Mammary epithelial cell (primary cell): ENCODE measurements around the gene RNF148.

Experiments used
- EZH2 ChIP-seq: IDR thresholded peaks from 2 replicates; pipeline ENCODE4 v1.6.1; 2012; ENCODE audit warnings: low read length, inconsistent platforms, borderline replicate concordance
- TF ChIP-seq, protein P1 (sequence below), 2 donors: IDR thresholded peaks in 1 of 2; conservative IDR thresholded peaks in 1 of 2; 2 replicates each; pipeline ENCODE4 v1.5.1; 2011 to 2012; ENCODE audit warnings: inconsistent platforms in 2 of 2, low read length in 2 of 2, mild to moderate bottlenecking in 2 of 2, control low read depth in 1 of 2, low read depth in 1 of 2; ENCODE audit not compliant: insufficient read depth in 1 of 2; ENCODE audit errors: extremely low read depth in 1 of 2

GRCh38 chr7:122748195-122748594 is 45.5 kb upstream of the RNF148 start:
- TF ChIP-seq, protein P1, sequence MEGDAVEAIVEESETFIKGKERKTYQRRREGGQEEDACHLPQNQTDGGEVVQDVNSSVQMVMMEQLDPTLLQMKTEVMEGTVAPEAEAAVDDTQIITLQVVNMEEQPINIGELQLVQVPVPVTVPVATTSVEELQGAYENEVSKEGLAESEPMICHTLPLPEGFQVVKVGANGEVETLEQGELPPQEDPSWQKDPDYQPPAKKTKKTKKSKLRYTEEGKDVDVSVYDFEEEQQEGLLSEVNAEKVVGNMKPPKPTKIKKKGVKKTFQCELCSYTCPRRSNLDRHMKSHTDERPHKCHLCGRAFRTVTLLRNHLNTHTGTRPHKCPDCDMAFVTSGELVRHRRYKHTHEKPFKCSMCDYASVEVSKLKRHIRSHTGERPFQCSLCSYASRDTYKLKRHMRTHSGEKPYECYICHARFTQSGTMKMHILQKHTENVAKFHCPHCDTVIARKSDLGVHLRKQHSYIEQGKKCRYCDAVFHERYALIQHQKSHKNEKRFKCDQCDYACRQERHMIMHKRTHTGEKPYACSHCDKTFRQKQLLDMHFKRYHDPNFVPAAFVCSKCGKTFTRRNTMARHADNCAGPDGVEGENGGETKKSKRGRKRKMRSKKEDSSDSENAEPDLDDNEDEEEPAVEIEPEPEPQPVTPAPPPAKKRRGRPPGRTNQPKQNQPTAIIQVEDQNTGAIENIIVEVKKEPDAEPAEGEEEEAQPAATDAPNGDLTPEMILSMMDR (conservative IDR thresholded peaks at IDR 0.05 in 1 of 2, IDR thresholded peaks at IDR 0.05 in 1 of 2; ENCODE audit: extremely low read depth in 1 of 2, insufficient read depth in 1 of 2, low read depth in 1 of 2, low read length in 2 of 2), result no peak
- TF ChIP-seq EZH2, result no peak
